NCI-H345 (cell line): ENCODE measurements around the gene CLCNKB.

Experiments used
- DNase-seq: peaks from one replicate; lab custom pipeline; 2025; lab: John Stamatoyannopoulos, UW

Gene CLCNKB

DNA sequence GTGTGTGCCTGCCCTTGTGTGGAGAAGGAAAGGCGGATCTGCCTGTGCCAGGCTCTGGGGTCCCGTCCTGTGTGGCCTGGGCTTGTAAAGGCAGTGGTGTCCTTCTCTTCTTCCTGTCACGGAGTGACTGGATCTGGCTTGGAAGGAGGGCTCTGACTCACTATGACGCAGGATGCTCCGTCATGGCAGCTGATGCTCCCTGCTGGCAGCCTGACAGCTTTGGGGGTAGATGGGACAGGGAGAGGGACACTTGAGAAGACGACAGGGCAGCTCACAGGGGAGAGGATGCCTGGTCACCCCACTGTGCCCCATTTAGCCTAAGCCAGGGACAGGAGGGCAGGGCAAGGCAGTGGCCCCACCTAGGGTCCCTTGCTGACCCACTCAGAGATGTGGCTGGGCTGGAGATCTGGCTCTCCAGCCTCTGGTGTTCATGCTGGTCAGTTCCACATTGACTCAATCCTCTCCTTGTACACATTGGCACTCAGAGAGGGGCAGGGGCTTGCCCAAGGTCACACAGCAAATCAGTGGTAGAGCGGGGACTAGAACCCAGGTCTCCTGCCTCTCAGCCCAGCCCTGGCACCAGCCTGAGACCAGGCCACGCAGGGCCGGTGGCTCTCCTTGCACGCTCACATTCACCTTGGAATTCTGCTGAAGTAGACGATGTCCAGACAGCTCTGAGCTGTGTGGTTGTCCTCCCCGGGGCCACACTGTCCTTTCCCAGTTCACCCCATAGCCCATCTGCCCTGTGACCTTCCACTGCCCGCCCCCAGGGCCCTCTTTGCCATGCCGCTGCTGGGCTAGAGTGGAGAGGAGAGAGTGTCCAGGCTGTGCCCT lies 32.7 kb downstream of the CLCNKB start:
- DNase-seq: no peak

GRCh38 chr1:16076865-16077238 lies 33.3 kb downstream of the CLCNKB start:
- no peak for DNase-seq

DNA sequence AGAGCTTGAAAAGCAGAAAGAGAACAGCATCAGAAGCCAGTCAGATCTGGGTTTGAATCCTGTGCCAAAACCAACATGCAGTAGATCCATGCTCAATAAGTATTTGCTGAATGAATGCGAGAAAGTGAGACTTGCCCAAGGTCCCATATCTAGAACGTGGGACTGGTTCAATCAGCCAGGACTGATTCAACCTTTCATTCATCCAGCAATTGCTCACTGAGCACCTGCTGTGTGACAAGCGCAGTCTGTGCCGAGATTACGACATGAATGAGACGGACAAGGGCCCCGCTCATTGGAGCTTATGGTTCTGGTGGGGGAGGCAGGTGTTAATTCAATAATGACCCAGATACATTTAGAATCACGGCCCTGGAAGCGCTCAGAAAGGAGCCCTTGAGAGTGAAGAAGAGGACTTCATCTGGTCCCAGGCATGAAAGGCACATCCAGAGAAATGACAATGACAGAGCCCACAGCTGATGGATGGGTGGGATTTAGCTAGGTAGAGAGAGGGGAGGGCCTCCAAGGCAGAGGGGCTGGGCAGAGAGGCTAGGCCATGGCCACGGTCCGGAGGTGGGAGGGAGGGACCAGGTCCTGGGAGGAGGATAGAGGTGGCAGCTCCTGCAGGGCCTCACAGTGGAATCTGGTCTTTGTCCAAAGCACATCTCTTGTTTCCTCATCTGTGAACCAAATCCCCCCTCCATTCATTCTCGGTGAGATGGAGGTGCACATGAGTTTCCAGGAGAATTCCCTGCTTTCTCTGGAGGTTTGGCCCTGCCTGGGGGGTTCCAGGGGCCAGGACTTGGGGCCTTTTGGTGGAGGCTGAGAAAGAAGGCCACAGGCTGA lies 34.0 kb downstream of the CLCNKB start:
- DNase-seq: no peak

GRCh38 chr1:16078925-16079656 lies 35.5 kb downstream of the CLCNKB start:
- DNase-seq: peak; percentile 71

GRCh38 chr1:16080422-16081150 lies 37.0 kb downstream of the CLCNKB start:
- DNase-seq: no peak

GRCh38 chr1:16081636-16082035 lies 38.1 kb downstream of the CLCNKB start:
- DNase-seq: no peak

DNA sequence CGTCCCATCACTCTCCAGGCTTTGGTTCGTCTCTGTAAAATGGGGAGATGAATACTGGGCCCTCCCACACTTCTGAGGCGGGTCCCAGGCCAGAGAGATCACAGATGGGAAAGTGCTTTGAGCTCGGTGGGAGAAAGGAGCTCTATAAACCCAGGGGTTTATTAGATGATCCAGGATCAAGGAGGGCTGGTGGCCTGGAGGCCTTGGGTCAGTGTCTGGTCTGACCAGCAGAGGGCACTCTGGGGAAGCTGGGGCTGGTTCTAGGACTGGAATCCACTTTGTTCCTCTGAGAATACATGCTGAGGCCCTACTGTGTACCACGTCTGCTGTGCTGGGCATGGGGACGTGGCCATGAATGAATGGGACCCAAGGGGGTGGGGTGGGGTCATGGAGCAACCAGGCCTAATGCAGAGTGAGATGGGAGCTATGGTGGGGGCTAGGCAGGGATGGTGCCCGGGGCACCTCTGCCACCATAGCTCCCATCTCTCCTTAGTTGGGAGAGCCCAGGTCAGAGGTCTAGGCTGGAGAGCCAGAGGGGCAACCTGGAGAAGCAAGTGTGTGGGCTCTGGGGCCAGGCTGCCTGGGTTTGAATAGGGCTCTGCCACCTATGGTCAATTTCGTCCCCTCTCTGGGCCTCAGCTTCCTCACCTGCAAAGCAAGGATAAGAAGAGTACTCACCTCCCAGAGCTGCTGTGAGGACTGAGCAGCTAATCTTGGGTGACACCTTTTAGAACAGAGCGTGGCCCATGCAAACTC lies 38.9 kb downstream of the CLCNKB start:
- peak; percentile 41 for DNase-seq

DNA sequence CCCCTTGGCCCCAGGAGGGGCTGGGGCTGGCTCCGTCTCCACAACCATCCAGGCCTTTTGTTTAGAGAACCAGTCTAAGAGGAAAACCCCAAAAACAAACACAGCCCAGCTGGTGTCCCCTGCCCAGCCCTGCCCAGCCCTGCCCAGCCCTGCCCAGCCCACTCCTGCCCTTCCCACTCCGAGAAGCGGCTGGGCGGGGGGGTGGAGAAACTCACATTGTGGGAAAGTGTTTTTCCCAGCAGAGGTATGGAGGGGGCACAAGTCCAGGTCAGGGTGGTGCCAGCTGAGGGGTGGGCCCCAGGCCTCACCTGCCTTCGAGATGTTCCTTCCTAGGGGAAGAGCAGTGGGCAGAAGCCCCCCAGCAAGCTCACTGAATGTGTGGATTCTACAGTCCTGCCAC lies 39.9 kb downstream of the CLCNKB start:
- DNase-seq: no peak

DNA sequence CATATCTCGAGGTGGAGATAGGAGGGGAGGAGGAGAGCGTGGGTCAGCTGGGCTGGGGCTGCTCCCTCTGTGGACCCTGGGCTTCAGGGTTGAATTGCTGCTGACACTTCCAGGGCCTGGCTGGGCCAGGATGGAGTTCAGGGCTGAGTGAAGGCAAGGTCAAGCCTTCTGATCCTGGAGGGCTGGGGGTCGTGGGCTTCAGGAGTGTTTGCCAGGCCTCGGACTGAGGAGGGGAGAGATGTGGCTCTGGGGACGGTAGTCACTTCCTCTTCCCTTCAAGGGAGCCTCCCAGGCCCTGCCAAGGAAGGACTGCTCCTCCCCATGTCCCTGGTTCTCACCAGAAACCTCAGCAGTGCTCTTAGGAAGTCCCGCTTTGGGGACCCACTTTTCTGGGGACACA lies 41.9 kb downstream of the CLCNKB start:
- no peak for DNase-seq

DNA sequence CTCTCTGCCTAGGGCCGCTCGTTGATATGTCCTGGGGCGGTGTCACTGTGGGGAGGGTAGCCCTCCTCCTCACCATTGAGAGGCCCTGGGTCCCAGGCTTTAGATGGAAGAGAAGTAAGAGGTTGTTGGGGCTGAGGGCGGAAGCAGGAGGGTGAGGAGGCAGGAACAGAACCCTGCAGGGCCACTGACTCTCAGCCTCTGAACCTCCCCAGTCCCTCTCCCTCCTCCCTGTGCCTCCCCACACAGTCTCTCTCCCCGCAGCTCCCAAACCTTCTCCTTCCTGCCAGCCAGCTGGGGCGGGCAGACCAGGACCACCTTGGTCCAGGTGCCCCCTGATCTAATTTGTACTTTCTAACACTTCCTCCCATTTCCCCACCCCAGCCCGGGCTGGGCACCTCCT lies 44.2 kb downstream of the CLCNKB start:
- DNase-seq: no peak

- no peak for DNase-seq
Measured at GRCh38 chr1:16088351-16088911, 44.8 kb downstream of the CLCNKB start.

DNA sequence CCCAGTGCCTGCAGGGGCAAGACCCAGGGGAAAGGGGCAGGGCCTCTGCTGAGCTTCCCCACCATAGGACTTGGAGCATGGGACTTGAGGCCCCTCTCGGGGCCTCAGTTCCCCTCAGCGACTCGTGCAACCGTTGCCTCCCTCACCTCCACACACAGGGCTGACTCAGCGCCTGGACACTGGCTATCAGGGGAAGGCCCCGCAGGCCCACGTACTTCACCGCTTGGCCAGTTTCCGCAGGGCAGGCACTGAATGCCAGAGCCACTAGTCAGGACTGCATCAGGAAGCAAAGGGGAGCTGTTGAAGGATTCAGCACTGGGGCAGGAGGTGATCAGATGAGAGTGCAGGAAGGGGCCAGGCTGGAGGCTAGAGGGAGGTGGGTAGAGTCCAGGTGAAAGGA lies 45.4 kb downstream of the CLCNKB start:
- DNase-seq: no peak

- no peak for DNase-seq
Measured at GRCh38 chr1:16090076-16090826, 46.7 kb downstream of the CLCNKB start.

- DNase-seq: peak; percentile 44
Measured at GRCh38 chr1:16091296-16091695, 47.7 kb downstream of the CLCNKB start.

GRCh38 chr1:16092097-16092922 lies 48.7 kb downstream of the CLCNKB start:
- no peak for DNase-seq

GRCh38 chr1:16092923-16093511 lies 49.4 kb downstream of the CLCNKB start:
- DNase-seq: no peak

DNA sequence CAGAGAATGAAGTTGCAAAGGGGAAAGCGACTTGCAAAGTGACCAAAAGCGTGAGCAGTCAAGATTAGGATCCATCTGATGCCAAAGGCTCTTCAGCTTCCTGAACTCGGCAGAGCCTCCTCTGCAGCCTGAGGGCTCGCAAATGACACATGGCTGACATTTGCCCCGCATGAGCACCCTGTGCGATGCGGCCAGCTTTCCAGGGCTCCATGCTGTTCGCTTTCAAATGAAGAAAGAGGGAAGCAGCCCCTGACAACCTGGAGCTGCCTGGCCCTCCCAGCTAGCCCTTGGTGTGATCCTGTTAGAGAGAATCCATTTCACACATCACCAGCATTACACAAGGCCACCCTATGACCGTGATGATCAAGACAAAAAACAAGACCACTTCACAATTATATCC lies 50.0 kb downstream of the CLCNKB start:
- DNase-seq: no peak

GRCh38 chr1:16094453-16095158 lies 51.0 kb downstream of the CLCNKB start:
- DNase-seq: no peak
